OCI-LY3 (cell line): ENCODE data around the gene ACP7.
"Not testable (repeated sequence)": the region's sequence is repeated elsewhere in the genome, so short reads cannot be mapped to it uniquely, and the experiment has no call there.

Experiments used
- H2AFZ ChIP-seq: fragments of 200-600, 300-600 bp; shearing (Covaris generic); 2 replicates; pipeline ENCODE4 v1.6.0; 2014; ENCODE audit warnings: antibody characterized with exemption, low read depth, low read length
- H3K27ac ChIP-seq: fragments of 200-600, 300-600 bp; sonication (generic); 2 replicates; pipeline ENCODE4 v1.5.1; 2014; ENCODE audit warnings: mild to moderate bottlenecking, low read length, moderate library complexity, mixed read lengths
- H3K27me3 ChIP-seq: fragments of 200-600, 300-600 bp; sonication (generic); 2 replicates; pipeline ENCODE4 v1.6.1; 2014; ENCODE audit warnings: low read depth, low read length, mixed read lengths
- H3K36me3 ChIP-seq: fragments of 200-600, 300-600 bp; sonication (generic); replicated peaks from 2 replicates; pipeline ENCODE3; 2014; ENCODE audit warnings: low read depth, low read length, mixed read lengths
- H3K4me1 ChIP-seq: fragments of 300-600, 200-600 bp; sonication (generic); 2 replicates; pipeline ENCODE4 v1.6.1; 2014; ENCODE audit warnings: low read length, mixed read lengths
- H3K4me2 ChIP-seq: fragments of 200-600, 300-600 bp; sonication (generic); 2 replicates; pipeline ENCODE4 v1.6.1; 2014; ENCODE audit warnings: low read length, mixed read lengths
- H3K4me3 ChIP-seq: fragments of 300-600, 200-600 bp; sonication (generic); 2 replicates; pipeline ENCODE4 v1.5.1; 2014; ENCODE audit warnings: antibody characterized with exemption, mild to moderate bottlenecking, low read length, moderate library complexity
- H3K79me2 ChIP-seq: fragments of 300-600, 200-600 bp; shearing (Covaris generic); 2 replicates; pipeline ENCODE4 v1.6.1; 2014; ENCODE audit warnings: mild to moderate bottlenecking, low read length, mixed read lengths
- H3K9ac ChIP-seq: fragments of 300-600, 200-600 bp; shearing (Covaris generic); 2 replicates; pipeline ENCODE4 v1.6.0; 2014; ENCODE audit warnings: mild to moderate bottlenecking, low read length, moderate library complexity
- H3K9me3 ChIP-seq: fragments of 200-600, 300-600 bp; shearing (Covaris generic); 2 replicates; pipeline ENCODE4 v1.6.1; 2014; ENCODE audit warnings: low read length, mixed read lengths; ENCODE audit not compliant: insufficient read depth
- H4K20me1 ChIP-seq: fragments of 200-600, 300-600 bp; sonication (generic); 2 replicates; pipeline ENCODE4 v1.6.1; 2016; ENCODE audit warnings: low read length, mixed read lengths; ENCODE audit not compliant: insufficient read depth
- EZH2phosphoT487 ChIP-seq: fragments of 200-600 bp; shearing (Covaris generic); IDR thresholded peaks from 2 replicates; pipeline ENCODE4 v1.6.1; 2018; ENCODE audit warnings: antibody characterized with exemption, mixed run types, low read depth
- TF ChIP-seq, protein P1 (sequence below): fragments of 200-600, 300-600 bp; sonication (generic); IDR thresholded peaks from 2 replicates; pipeline ENCODE4 v1.5.1; 2014; ENCODE audit warnings: antibody characterized with exemption, low read length, low read depth

The ACP7 gene

DNA sequence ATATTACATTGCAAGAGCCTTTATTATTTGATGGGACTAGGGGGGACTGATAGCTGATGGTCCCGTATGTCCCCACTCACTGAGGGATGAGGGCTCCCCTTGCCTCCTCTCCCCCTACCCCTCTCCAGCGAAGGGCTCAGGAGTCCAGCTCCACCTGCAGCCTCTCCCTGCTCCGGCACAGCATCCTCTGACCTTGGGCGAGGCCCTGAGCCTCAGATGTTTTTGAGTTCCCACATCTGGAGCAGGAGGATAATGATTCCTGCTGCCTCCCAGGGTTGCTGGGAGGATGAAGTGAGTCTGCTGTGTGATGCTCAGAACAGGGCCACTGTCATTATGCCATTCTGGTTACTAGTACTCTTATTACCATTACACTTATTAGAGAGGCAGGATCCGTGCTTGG, 56.4 kb downstream of the ACP7 start:
- H3K4me1 ChIP-seq: peaks cover 10% of the 10 kb centered on the region
- peaks cover 57% of the 10 kb centered on the region for H4K20me1 ChIP-seq
- peaks cover 29% of the 10 kb centered on the region; the same call in 1 of the 2 replicates for H3K79me2 ChIP-seq
- H3K9ac ChIP-seq: no peak overlapping the region
- no peak overlapping the region for H3K4me3 ChIP-seq
- H3K27ac ChIP-seq: no peak overlapping the region
- H3K4me2 ChIP-seq: no peak overlapping the region
- H3K9me3 ChIP-seq: no peaks in the 10 kb centered on the region
- TF ChIP-seq, protein P1, sequence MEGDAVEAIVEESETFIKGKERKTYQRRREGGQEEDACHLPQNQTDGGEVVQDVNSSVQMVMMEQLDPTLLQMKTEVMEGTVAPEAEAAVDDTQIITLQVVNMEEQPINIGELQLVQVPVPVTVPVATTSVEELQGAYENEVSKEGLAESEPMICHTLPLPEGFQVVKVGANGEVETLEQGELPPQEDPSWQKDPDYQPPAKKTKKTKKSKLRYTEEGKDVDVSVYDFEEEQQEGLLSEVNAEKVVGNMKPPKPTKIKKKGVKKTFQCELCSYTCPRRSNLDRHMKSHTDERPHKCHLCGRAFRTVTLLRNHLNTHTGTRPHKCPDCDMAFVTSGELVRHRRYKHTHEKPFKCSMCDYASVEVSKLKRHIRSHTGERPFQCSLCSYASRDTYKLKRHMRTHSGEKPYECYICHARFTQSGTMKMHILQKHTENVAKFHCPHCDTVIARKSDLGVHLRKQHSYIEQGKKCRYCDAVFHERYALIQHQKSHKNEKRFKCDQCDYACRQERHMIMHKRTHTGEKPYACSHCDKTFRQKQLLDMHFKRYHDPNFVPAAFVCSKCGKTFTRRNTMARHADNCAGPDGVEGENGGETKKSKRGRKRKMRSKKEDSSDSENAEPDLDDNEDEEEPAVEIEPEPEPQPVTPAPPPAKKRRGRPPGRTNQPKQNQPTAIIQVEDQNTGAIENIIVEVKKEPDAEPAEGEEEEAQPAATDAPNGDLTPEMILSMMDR: no peak
- TF ChIP-seq EZH2phosphoT487: no peak
- no peaks in the 10 kb centered on the region for H3K36me3 ChIP-seq
- H3K27me3 ChIP-seq: no peaks in the 10 kb centered on the region
- H2AFZ ChIP-seq: no peak overlapping the region

DNA sequence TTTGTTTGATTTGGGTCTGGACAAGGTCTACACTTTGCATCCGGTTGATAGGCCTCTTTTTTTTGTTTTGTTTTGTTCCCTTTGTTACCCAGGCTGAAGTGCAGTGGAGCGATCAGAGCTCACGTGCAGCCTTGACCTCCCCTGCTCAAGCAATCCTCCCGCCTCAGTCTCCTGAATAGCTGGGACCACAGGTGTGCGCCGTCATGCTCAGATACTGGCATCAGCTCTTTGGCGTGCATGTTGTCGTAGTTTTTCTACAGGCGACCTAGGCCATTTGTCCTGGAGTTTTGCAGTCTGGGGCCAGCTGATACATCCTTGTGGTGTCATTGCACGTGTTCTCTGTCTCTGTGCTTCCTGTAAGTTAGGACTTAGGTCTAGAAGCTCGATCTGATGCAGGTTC, 57.8 kb downstream of the ACP7 start:
- H2AFZ ChIP-seq: no peak overlapping the region
- H3K9ac ChIP-seq: no peak overlapping the region
- no peaks in the 10 kb centered on the region for H3K27me3 ChIP-seq
- TF ChIP-seq, protein P1: no peak
- no peak for TF ChIP-seq EZH2phosphoT487
- no peak overlapping the region for H3K27ac ChIP-seq
- H3K4me3 ChIP-seq: no peak overlapping the region
- H3K4me2 ChIP-seq: no peak overlapping the region
- H3K79me2 ChIP-seq: peaks cover 30% of the 10 kb centered on the region; the same call in 1 of the 2 replicates
- peaks cover 54% of the 10 kb centered on the region for H4K20me1 ChIP-seq
- H3K36me3 ChIP-seq: no peaks in the 10 kb centered on the region
- H3K4me1 ChIP-seq: peaks cover 10% of the 10 kb centered on the region
- H3K9me3 ChIP-seq: no peaks in the 10 kb centered on the region

DNA sequence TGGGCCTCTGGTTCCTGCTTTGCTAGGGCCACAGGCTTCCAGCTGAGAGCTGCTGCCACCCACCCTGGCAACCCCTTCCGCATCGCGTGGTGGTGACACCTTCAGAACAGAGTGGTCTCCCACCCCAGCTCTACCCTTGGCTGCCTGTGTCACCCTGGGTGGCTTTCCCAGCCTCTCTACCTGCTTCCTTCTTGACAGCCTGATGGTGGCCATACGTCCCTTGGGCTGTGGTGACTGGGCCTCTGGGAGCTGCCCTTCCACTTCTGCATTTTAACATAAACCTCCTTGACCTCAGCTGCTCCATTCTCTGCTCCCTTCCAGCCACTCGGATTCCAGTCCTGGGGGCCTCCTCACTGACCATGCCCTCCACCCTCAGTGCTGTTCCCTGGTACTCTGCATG, 58.5 kb downstream of the ACP7 start:
- TF ChIP-seq EZH2phosphoT487: no peak
- TF ChIP-seq, protein P1: no peak
- H3K27me3 ChIP-seq: no peaks in the 10 kb centered on the region
- no peak overlapping the region for H3K4me3 ChIP-seq
- H3K36me3 ChIP-seq: no peaks in the 10 kb centered on the region
- H3K9ac ChIP-seq: no peak overlapping the region
- H2AFZ ChIP-seq: no peak overlapping the region
- H3K79me2 ChIP-seq: peaks cover 36% of the 10 kb centered on the region
- H3K4me2 ChIP-seq: no peak overlapping the region
- no peaks in the 10 kb centered on the region for H3K9me3 ChIP-seq
- peaks cover 10% of the 10 kb centered on the region for H3K4me1 ChIP-seq
- H3K27ac ChIP-seq: no peak overlapping the region
- peaks cover 58% of the 10 kb centered on the region for H4K20me1 ChIP-seq

DNA sequence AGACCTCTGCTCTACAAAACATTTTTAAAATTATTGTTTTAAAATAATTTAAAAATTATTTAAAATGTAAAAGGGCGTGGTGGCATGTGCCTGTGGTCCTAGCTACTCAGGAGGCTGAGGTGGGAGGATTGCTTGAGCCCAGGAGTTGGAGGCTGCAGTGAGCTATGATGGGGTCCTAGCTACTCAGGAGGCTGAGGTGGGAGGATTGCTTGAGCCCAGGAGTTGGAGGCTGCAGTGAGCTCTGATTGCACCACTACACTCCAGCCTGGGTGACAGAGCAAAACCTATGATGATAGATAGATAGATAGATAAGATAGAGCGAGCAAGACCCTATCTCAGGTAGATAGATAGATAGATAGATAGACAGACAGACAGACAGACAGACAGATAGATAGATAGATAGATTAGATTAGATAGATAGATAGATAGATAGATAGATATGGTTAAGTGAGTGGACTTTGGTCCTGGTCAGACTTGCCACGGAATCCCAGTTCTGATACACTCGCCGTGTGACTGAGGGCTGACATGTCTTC, 59.7 kb downstream of the ACP7 start:
- not testable (repeated sequence) for H3K4me3 ChIP-seq, H3K36me3 ChIP-seq, H2AFZ ChIP-seq, H3K9me3 ChIP-seq, H3K9ac ChIP-seq, H3K4me2 ChIP-seq, H3K4me1 ChIP-seq, H3K27me3 ChIP-seq, H3K27ac ChIP-seq
- H4K20me1 ChIP-seq: peaks cover 50% of the 10 kb centered on the region
- H3K79me2 ChIP-seq: peaks cover 33% of the 10 kb centered on the region
